Prostate gland (tissue), 2 donors: Measurements from ENCODE around the gene ALKBH3. TPM values are rescaled to one million over a fixed set of nuclear protein-coding genes. Genes with fewer than 3 reads are reported as not detected.

Experiments
- DNase-seq: peaks from one replicate; pipeline ENCODE4 v3.0.0-alpha.2; 2019; ENCODE audit warnings: low spot score
- H3K27ac ChIP-seq, 2 donors: fragments of 200-600 bp; sonication (generic); 2 replicates each; pipeline ENCODE4 v1.5.1; 2017 to 2019
- H3K27me3 ChIP-seq: fragments of 200-600 bp; sonication (generic); replicated peaks from 2 replicates; pipeline ENCODE4 v1.5.1; 2019; ENCODE audit not compliant: insufficient read depth
- H3K36me3 ChIP-seq, 2 donors: fragments of 200-600 bp; sonication (generic); 1 replicate in 1 of 2; 2 replicates in 1 of 2; pipeline versions ENCODE4 v1.5.1 to v1.8.1; 2017 to 2019
- H3K4me1 ChIP-seq: fragments of 200-600 bp; sonication (generic); replicated peaks from 2 replicates; pipeline ENCODE4 v1.5.1; 2019
- H3K4me3 ChIP-seq, 2 donors: fragments of 200-600 bp; sonication (generic); 2 replicates each; pipeline ENCODE4 v1.5.1; 2017 to 2019
- H3K9me3 ChIP-seq: fragments of 200-600 bp; sonication (generic); 2 replicates; pipeline ENCODE4 v1.5.1; 2017
- CTCF ChIP-seq, 4 experiments: fragments of 200-600 bp in 2 of 4; fragments of 450-650 bp in 2 of 4; sonication (generic) in 2 of 4; IDR thresholded peaks; 1 replicate in 3 of 4; 2 replicates in 1 of 4; pipeline ENCODE4 v1.5.1; 2016 to 2019; ENCODE audit warnings: antibody characterized with exemption in 4 of 4, mild to moderate bottlenecking in 2 of 4, moderate library complexity in 2 of 4
- POLR2A ChIP-seq: fragments of 450-650 bp; IDR thresholded peaks from one replicate; pipeline ENCODE4 v1.6.1; 2016; ENCODE audit warnings: antibody characterized with exemption, mild to moderate bottlenecking
- POLR2AphosphoS5 ChIP-seq: sonication (generic); formaldehyde crosslinking; IDR thresholded peaks from one replicate; pipeline ENCODE4 v1.6.1; 2017; ENCODE audit warnings: antibody characterized with exemption
- WGBS: methylation state at CpG from one replicate; pipeline ENCODE4 v1.1.5; 2018; 5-methylcytosine and 5-hydroxymethylcytosine counted together
- intact Hi-C: fragments of 100-400 bp; cut with DNase I; formaldehyde crosslinking; loops from one replicate; pipeline ENCODE4 v1.14.2; 2022
- total RNA-seq, 2 donors: library from RNA; depleted of rRNA; stranded (reverse); fragments of >200 nt; gene quantifications; one replicate each; pipeline ENCODE4 v1.1.0, GENCODE V29; 2016

Gene ALKBH3
- total RNA-seq, 2 donors from 2014 or later: 37.6 to 55.7 TPM

GRCh38 chr11:43951231-43951630, 70.6 kb downstream of the ALKBH3 start:
- Histone ChIP-seq H3K27ac (no peak overlapping the region), H3K9me3 (no peaks in the 10 kb centered on the region), H3K4me1 (no peaks in the 10 kb centered on the region), H3K27me3 (no peaks in the 10 kb centered on the region), H3K36me3 (no peaks in the 10 kb centered on the region), H3K4me3 (no peak overlapping the region)
- TF ChIP-seq POLR2AphosphoS5 (no peak), POLR2A (no peak), CTCF (IDR thresholded peaks at IDR 0.05) (no peak)
- intact Hi-C loops: no loop called here
- WGBS: 63% methylated on average over 1 of the region's 1 CpG
- no peak for DNase-seq

GRCh38 chr11:43952020-43952400, 71.4 kb downstream of the ALKBH3 start:
- DNase-seq: no peak
- no peaks in the 10 kb centered on the region for H3K36me3 ChIP-seq
- H3K4me3 ChIP-seq: no peak overlapping the region
- intact Hi-C loops: no loop called here
- H3K27me3 ChIP-seq: no peaks in the 10 kb centered on the region
- H3K9me3 ChIP-seq: no peaks in the 10 kb centered on the region
- no peaks in the 10 kb centered on the region for H3K4me1 ChIP-seq
- H3K27ac ChIP-seq: no peak overlapping the region
- WGBS: 79% methylated on average over 6 of the region's 6 CpGs
- TF ChIP-seq CTCF (IDR thresholded peaks at IDR 0.05) (no peak), POLR2AphosphoS5 (no peak), POLR2A (no peak)

GRCh38 chr11:43952401-43953342, 72.0 kb downstream of the ALKBH3 start:
- H3K4me3 ChIP-seq: no peak overlapping the region
- no peak overlapping the region for H3K27ac ChIP-seq
- WGBS: 64% methylated on average over 12 of the region's 12 CpGs
- H3K9me3 ChIP-seq: no peaks in the 10 kb centered on the region
- no peaks in the 10 kb centered on the region for H3K36me3 ChIP-seq
- no peaks in the 10 kb centered on the region for H3K27me3 ChIP-seq
- no peak for DNase-seq
- no peaks in the 10 kb centered on the region for H3K4me1 ChIP-seq
- TF ChIP-seq POLR2AphosphoS5: no peak
- intact Hi-C loops: no loop called here

- no peaks in the 10 kb centered on the region for H3K27me3 ChIP-seq
- no peaks in the 10 kb centered on the region for H3K4me1 ChIP-seq
- no peak overlapping the region for H3K27ac ChIP-seq
- TF ChIP-seq POLR2A (no peak), POLR2AphosphoS5 (no peak), CTCF (IDR thresholded peaks at IDR 0.05) (no peak)
- intact Hi-C loops: no loop called here
- H3K9me3 ChIP-seq: no peaks in the 10 kb centered on the region
- no peaks in the 10 kb centered on the region for H3K36me3 ChIP-seq
- 96% methylated on average over 6 of the region's 6 CpGs for WGBS
- no peak for DNase-seq
- H3K4me3 ChIP-seq: no peak overlapping the region
These were observed 72.9 kb downstream of the ALKBH3 start for GRCh38 chr11:43953521-43953920.

- Histone ChIP-seq H3K36me3 (no peaks in the 10 kb centered on the region), H3K4me1 (no peaks in the 10 kb centered on the region), H3K27me3 (no peaks in the 10 kb centered on the region), H3K27ac (no peak overlapping the region), H3K4me3 (no peak overlapping the region), H3K9me3 (no peaks in the 10 kb centered on the region)
- 88% methylated on average over 7 of the region's 7 CpGs for WGBS
- intact Hi-C loops: no loop called here
- no peak for TF ChIP-seq POLR2AphosphoS5
- TF ChIP-seq CTCF (IDR thresholded peaks at IDR 0.05): no peak
- no peak for TF ChIP-seq POLR2A
- no peak for DNase-seq
These were observed 73.6 kb downstream of the ALKBH3 start for GRCh38 chr11:43954241-43954640.
